OCI-LY7 (cell line): ENCODE measurements around the gene KCNIP4.

Experiments used
- CTCF ChIP-seq: fragments of 200-600 bp; sonication (generic); conservative IDR thresholded peaks from 2 replicates; pipeline ENCODE4 v1.5.1; 2014; ENCODE audit warnings: mild to moderate bottlenecking, antibody characterized with exemption, low read length, moderate library complexity, mixed read lengths
- EZH2phosphoT487 ChIP-seq: fragments of 200-600 bp; sonication (generic); IDR thresholded peaks from 2 replicates; pipeline ENCODE4 v1.6.1; 2018; ENCODE audit warnings: low read depth, borderline replicate concordance, mild to moderate bottlenecking, mixed run types, antibody characterized with exemption, low read length, moderate library complexity, mixed read lengths

DNA sequence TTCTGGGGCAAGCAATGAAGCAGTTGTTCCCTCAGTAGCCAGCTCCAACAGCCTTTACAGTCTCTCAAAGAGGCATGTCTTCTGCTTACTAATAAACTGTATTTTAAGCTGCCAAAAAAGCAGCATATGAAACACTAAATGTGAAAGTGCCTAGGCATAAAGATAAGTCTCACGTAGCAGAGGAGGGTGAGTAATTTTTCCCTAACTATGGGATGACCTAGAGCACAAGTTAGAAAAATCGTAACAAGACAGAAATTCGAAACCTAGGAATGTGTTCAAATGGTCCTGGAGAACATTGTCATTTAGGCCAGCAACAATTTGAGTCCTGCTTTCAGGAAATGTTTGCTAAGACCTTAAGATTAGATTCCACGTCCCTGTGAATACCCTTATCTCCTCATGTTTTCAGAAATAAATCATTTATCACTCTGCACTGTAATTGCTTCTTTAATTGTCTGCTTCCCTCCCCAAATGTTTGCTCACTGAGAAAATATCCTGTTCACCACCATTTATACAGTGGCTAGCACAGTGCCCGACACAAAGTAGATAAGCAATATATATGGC lies 222.2 kb downstream of the KCNIP4 start:
- TF ChIP-seq CTCF = no peak
- TF ChIP-seq EZH2phosphoT487 = no peak
